Endodermal cell (in vitro differentiated cells): ENCODE measurements around the gene PRKD2. TPM values are rescaled to one million over a fixed set of nuclear protein-coding genes. Genes with fewer than 3 reads are reported as not detected.

ENCODE experiments used
- DNase-seq: peaks from one replicate; pipeline ENCODE4 v3.0.0-alpha.2; 2017
- H3K27ac ChIP-seq: 2 replicates; pipeline ENCODE4 v1.5.1; 2013; ENCODE audit warnings: mild to moderate bottlenecking, low read depth, low read length, moderate library complexity
- H3K27me3 ChIP-seq: 2 replicates; pipeline ENCODE4 v1.6.1; 2013; ENCODE audit warnings: mild to moderate bottlenecking, low read length, moderate library complexity; ENCODE audit not compliant: insufficient read depth, control insufficient read depth, poor library complexity, severe bottlenecking
- H3K36me3 ChIP-seq: 2 replicates; pipeline ENCODE4 v1.7.0; 2013; ENCODE audit warnings: mild to moderate bottlenecking, low read length, moderate library complexity; ENCODE audit not compliant: control insufficient read depth, insufficient read depth
- H3K4me1 ChIP-seq: one replicate; pipeline ENCODE4 v1.7.0; 2013; ENCODE audit warnings: low read length; ENCODE audit not compliant: control insufficient read depth, insufficient read depth
- H3K4me3 ChIP-seq: 2 replicates; pipeline ENCODE4 v1.5.1; 2013; ENCODE audit warnings: mild to moderate bottlenecking, low read length, moderate library complexity
- H3K9ac ChIP-seq: 2 replicates; pipeline ENCODE4 v1.6.1; 2013; ENCODE audit warnings: mild to moderate bottlenecking, low read length, moderate library complexity; ENCODE audit not compliant: poor library complexity, severe bottlenecking; ENCODE audit errors: extremely low read depth
- H3K9me3 ChIP-seq: 2 replicates; pipeline ENCODE4 v1.6.1; 2013; ENCODE audit warnings: mild to moderate bottlenecking, low read length, moderate library complexity; ENCODE audit not compliant: control insufficient read depth
- H3K27ac Mint-ChIP-seq: 2 replicates; pipeline ENCODE4 v1.8.0; 2020; ENCODE audit warnings: mixed read lengths
- H3K27me3 Mint-ChIP-seq: 2 replicates; pipeline ENCODE4 v1.8.0; 2021; ENCODE audit warnings: mild to moderate bottlenecking, mixed read lengths; ENCODE audit not compliant: insufficient read depth
- H3K36me3 Mint-ChIP-seq: 2 replicates; pipeline ENCODE4 v1.8.0; 2020; ENCODE audit warnings: low read depth, mixed read lengths
- H3K4me1 Mint-ChIP-seq: 2 replicates; pipeline ENCODE4 v1.8.0; 2020; ENCODE audit warnings: mixed read lengths
- H3K4me3 Mint-ChIP-seq: 2 replicates; pipeline ENCODE4 v1.8.0; 2020; ENCODE audit warnings: mild to moderate bottlenecking, moderate library complexity, mixed read lengths
- H3K9me3 Mint-ChIP-seq: 2 replicates; pipeline ENCODE4 v1.8.0; 2020; ENCODE audit warnings: mild to moderate bottlenecking, mixed read lengths
- CTCF ChIP-seq: fragments of 200-600 bp; sonication (generic); conservative IDR thresholded peaks from 2 replicates; pipeline ENCODE4 v1.5.0; 2021; ENCODE audit warnings: antibody characterized with exemption, mild to moderate bottlenecking
- WGBS, 2 experiments: methylation state at CpG; one replicate each; pipeline versions ENCODE4 v1.1.5 to v1.1.7; 2013; ENCODE audit warnings: missing lambda C conversion rate in 2 of 2, mixed read lengths in 1 of 2; ENCODE audit not compliant: insufficient coverage in 1 of 2, insufficient read length in 1 of 2; 5-methylcytosine and 5-hydroxymethylcytosine counted together
- total RNA-seq, 2 donors: library from RNA; stranded (reverse); fragmentation: NEBNext Ultra II Directional in 1 of 2; extraction: Animal tissue kit (Norgen Biotek cat#: 25700) in 1 of 2; gene quantifications; 2 replicates in 1 of 2; 3 replicates in 1 of 2; pipeline ENCODE4 v1.2.1, GENCODE V29; 2021

PRKD2 gene
- total RNA-seq, 2 donors from 2014 or later: 80.5 to 90.8 TPM

- Mint-ChIP-seq H3K27me3 (no peaks in the 10 kb centered on the region), H3K4me1 (peaks cover 13% of the 10 kb centered on the region), H3K36me3 (peaks cover 20% of the 10 kb centered on the region), H3K9me3 (no peaks in the 10 kb centered on the region), H3K27ac (peak overlapping the region; percentile 93), H3K4me3 (peak overlapping the region; percentile 94)
- Histone ChIP-seq H3K9ac (peak overlapping the region; percentile 86), H3K4me3 (peak overlapping the region; percentile 96), H3K27me3 (no peaks in the 10 kb centered on the region), H3K27ac (peak overlapping the region; percentile 41), H3K9me3 (no peaks in the 10 kb centered on the region), H3K36me3 (peaks cover 8% of the 10 kb centered on the region), H3K4me1 (no peaks in the 10 kb centered on the region)
- DNase-seq: no peak
- no peak for TF ChIP-seq CTCF
- 0 to 1% methylated on average over 16 to 20 of the region's 20 CpGs for WGBS, 2 experiments
Observed at GRCh38 chr19:46716672-46717033, 261 bp downstream of the PRKD2 start.

- WGBS, 2 experiments: 0 to 2% methylated on average over 11 to 42 of the region's 42 CpGs
- peaks cover 18% of the 10 kb centered on the region for H3K36me3 Mint-ChIP-seq
- peaks cover 13% of the 10 kb centered on the region for H3K4me1 Mint-ChIP-seq
- no peaks in the 10 kb centered on the region for H3K9me3 Mint-ChIP-seq
- Histone ChIP-seq H3K4me1 (no peaks in the 10 kb centered on the region), H3K9ac (peak overlapping the region; percentile 86), H3K36me3 (peaks cover 5% of the 10 kb centered on the region), H3K27ac (peak overlapping the region; percentile 41), H3K27me3 (no peaks in the 10 kb centered on the region), H3K4me3 (peak overlapping the region; percentile 96), H3K9me3 (no peaks in the 10 kb centered on the region)
- peak overlapping the region; percentile 94 for H3K4me3 Mint-ChIP-seq
- DNase-seq: peak; percentile 82
- H3K27ac Mint-ChIP-seq: peak overlapping the region; percentile 93
- peak; percentile 66 for TF ChIP-seq CTCF
- no peaks in the 10 kb centered on the region for H3K27me3 Mint-ChIP-seq
Observed at GRCh38 chr19:46715975-46716671, 791 bp downstream of the PRKD2 start.

GRCh38 chr19:46715620-46715974 is 1.3 kb downstream of the PRKD2 start:
- peak; percentile 71 for DNase-seq
- TF ChIP-seq CTCF: no peak
- Mint-ChIP-seq H3K4me1 (peaks cover 13% of the 10 kb centered on the region), H3K4me3 (peak overlapping the region; percentile 94), H3K36me3 (peaks cover 19% of the 10 kb centered on the region), H3K27me3 (no peaks in the 10 kb centered on the region), H3K27ac (peak overlapping the region; percentile 93), H3K9me3 (no peaks in the 10 kb centered on the region)
- H3K4me3 ChIP-seq: peak overlapping the region; percentile 96
- peak overlapping the region; percentile 86 for H3K9ac ChIP-seq
- peaks cover 9% of the 10 kb centered on the region for H3K36me3 ChIP-seq
- H3K4me1 ChIP-seq: no peaks in the 10 kb centered on the region
- 9 to 25% methylated on average over 7 to 8 of the region's 8 CpGs for WGBS, 2 experiments
- H3K27ac ChIP-seq: no peak overlapping the region
- H3K9me3 ChIP-seq: no peaks in the 10 kb centered on the region
- H3K27me3 ChIP-seq: no peaks in the 10 kb centered on the region
